RWPE1 (cell line): Measurements from ENCODE around the gene PDE4B.
"Not testable (repeated sequence)": the region's sequence is repeated elsewhere in the genome, so short reads cannot be mapped to it uniquely, and the experiment has no call there.

Source experiments
- CTCF ChIA-PET: fragments of 350-600 bp; sonication (Branson Sonifier 250); formaldehyde crosslinking; extraction: SDS; loops from one replicate; lab custom pipeline; 2021; lab: Yijun Ruan, JAX
- POLR2A ChIA-PET: fragments of 400-600 bp; formaldehyde crosslinking; extraction: SDS; loops from one replicate; lab custom pipeline; 2020; ENCODE audit warnings: antibody characterized with exemption; ENCODE audit not compliant: low non-redundant PET; lab: Yijun Ruan, JAX
- DNase-seq: peaks from one replicate; pipeline ENCODE4 v3.0.0; 2012; ENCODE audit warnings: low spot score
- H3K27ac ChIP-seq: fragments of 450-650 bp; 2 replicates; pipeline ENCODE4 v1.5.1; 2017
- TF ChIP-seq, protein P1 (sequence below): fragments of 450-650 bp; conservative IDR thresholded peaks from 2 replicates; pipeline ENCODE4 v1.5.1; 2017; ENCODE audit warnings: low read depth, mild to moderate bottlenecking

The PDE4B gene

DNA sequence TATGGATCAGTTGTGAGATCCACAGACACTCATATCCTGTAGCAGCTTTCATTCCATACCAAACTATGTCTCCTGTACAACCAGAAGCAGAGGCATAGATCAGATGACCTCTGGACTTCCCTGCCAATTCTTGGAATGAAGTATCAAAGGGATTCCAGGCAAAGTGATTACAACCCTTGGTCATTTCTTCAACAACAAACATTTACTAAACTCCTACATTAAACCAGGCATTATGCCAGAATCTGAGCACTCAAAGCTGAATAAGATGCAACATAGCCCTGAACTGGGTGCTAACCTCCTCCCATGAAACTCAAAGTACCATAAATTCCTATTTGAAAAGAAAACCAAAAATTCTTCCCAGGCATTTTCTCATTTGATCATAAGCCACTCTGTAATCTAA is 620.0 kb downstream of the PDE4B start:
- POLR2A ChIA-PET, result no interaction called here
- TF ChIP-seq, protein P1, sequence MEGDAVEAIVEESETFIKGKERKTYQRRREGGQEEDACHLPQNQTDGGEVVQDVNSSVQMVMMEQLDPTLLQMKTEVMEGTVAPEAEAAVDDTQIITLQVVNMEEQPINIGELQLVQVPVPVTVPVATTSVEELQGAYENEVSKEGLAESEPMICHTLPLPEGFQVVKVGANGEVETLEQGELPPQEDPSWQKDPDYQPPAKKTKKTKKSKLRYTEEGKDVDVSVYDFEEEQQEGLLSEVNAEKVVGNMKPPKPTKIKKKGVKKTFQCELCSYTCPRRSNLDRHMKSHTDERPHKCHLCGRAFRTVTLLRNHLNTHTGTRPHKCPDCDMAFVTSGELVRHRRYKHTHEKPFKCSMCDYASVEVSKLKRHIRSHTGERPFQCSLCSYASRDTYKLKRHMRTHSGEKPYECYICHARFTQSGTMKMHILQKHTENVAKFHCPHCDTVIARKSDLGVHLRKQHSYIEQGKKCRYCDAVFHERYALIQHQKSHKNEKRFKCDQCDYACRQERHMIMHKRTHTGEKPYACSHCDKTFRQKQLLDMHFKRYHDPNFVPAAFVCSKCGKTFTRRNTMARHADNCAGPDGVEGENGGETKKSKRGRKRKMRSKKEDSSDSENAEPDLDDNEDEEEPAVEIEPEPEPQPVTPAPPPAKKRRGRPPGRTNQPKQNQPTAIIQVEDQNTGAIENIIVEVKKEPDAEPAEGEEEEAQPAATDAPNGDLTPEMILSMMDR, result no peak
- H3K27ac ChIP-seq, result no peak overlapping the region
- CTCF ChIA-PET, result no interaction called here
- no peak for DNase-seq

DNA sequence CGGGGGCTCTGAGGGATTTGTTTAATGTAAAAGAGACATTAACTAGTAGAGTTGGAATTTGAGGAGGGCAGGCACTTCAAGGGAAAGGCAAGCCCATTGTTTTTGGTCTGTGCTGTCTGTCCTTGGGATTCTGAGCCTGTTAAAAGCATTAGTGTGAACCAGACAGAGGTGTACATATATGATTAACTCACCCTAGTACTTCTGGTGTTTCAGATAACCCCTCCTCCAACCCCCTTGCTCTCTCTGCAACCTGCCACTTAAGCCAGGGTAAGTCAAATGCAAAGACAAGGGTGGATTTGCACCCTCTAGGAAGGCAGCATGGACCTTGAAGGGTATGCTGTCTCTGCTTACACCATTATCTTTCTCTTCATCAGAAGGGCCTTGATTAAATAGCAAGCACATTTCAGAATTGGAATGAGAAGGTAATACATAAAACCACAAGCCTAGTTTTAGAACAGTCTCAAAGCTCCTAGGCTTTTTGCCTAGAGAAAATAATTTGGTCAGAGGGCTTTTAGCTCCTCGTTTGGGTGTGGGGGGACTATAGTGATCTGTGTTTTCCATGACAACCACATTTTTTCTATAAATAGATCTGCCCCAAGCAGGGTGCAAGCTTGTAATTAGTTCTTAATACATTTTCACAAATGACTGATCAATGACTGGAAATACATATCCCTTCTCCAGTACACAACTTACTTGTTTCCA is 620.6 kb downstream of the PDE4B start:
- no peak for DNase-seq
- POLR2A ChIA-PET, result no interaction called here
- no peak overlapping the region for H3K27ac ChIP-seq
- CTCF ChIA-PET, result no interaction called here
- TF ChIP-seq, protein P1, result no peak

DNA sequence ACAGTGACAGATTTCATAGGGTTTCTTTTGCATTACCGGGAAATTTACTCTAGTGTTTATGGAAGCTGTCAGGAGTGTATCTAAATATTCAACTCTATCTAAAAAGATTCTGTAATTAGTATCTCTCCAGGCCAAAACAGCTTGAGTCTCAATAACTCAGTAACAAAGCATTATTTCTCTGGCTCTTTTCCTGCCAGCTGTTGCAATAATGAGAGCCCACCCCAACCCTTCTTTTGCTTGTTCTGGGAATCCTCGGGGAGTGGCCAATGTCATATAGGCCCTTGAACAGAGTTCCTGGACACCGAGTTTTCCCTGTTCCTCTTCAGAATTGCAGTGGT is 621.1 kb downstream of the PDE4B start:
- POLR2A ChIA-PET, result no interaction called here
- no peak for DNase-seq
- CTCF ChIA-PET, result no interaction called here

DNA sequence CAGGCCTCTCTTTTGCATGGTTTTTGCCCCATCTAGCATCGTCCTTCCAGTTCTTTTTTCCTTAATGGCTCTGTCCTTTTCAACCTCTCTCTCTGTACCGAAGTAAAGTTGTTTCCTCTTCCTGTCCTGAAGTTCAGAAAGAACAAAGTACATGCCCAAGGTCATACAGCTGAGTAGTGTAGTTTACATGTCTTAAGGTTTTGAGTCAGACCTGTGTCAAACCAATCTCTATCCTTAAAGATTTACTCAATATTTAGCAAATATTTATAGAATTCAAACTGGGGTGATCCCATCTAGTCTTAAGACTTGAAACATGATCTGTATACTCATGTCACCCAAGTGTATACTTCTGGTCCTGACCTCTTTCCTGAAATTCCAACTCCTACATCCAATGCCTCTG is 622.6 kb downstream of the PDE4B start:
- POLR2A ChIA-PET, result no interaction called here
- H3K27ac ChIP-seq, result no peak overlapping the region
- CTCF ChIA-PET, result no interaction called here
- no peak for DNase-seq
- TF ChIP-seq, protein P1, result no peak

More for the DNA sequence above, 621.1 kb downstream of the PDE4B start:
- H3K27ac ChIP-seq, result no peak overlapping the region
- TF ChIP-seq, protein P1, result no peak

DNA sequence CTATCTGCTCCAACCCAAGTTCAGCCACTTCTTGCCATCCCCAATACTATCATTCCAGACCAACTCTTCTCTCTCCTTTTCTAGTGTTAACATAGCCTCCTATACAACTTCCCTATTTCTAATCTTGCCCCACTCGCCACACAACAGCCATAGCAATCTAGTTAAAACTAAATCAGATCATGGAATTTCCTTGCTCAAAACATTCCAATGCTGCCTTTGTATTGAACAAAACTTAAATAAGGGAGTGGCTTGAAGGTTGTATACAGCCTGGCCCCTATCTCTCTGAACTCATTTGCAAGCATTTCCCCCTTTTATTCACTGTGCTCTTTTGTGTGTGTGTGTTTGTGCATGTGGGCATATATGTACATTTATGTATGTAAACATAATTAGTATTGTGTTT is 623.2 kb downstream of the PDE4B start:
- POLR2A ChIA-PET, result no interaction called here
- TF ChIP-seq, protein P1, result no peak
- CTCF ChIA-PET, result no interaction called here
- H3K27ac ChIP-seq, result no peak overlapping the region
- no peak for DNase-seq

DNA sequence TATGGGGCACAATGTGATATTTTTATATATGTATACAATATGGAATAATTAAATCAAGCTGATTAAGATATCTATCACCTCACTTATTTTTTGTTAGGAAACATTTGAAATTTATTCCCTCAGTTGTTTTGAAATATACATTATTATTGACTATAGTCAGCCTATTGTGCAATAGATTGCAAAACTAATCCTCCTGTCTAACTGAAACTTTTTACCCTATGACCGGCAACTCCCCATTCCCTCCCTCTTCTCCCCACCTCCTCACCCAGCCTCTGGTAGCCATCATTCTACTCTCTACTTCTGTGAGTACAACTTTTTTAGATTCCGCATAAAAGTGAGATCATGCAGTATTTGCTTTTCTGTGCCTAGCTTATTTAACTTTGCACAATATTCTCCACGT is 623.6 kb downstream of the PDE4B start:
- TF ChIP-seq, protein P1, result no peak
- ChIA-PET CTCF (no interaction called here), POLR2A (no interaction called here)
- no peak overlapping the region for H3K27ac ChIP-seq
- DNase-seq, result no peak

DNA sequence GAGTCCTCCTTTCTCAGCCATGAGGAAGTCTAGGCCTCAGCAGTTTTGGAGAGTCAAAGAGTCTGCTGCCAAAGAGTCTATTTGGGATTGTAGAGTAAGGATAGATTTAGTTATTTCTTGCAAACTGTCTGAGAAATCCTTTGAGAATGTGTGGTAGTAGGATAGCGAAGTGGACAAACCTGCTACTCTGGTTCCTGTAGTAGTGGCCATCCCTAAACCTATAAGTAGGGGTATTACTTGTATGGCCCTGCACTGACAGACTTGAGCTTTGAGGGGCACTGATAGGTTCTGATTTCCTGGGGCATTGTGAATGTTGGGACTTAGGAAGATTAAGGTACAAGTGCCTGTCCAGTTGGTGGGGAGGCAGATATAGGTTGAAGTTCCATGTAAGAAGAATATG is 625.3 kb downstream of the PDE4B start:
- H3K27ac ChIP-seq, result no peak overlapping the region
- TF ChIP-seq, protein P1, result no peak
- DNase-seq, result no peak
- CTCF ChIA-PET, result no interaction called here
- POLR2A ChIA-PET, result no interaction called here

DNA sequence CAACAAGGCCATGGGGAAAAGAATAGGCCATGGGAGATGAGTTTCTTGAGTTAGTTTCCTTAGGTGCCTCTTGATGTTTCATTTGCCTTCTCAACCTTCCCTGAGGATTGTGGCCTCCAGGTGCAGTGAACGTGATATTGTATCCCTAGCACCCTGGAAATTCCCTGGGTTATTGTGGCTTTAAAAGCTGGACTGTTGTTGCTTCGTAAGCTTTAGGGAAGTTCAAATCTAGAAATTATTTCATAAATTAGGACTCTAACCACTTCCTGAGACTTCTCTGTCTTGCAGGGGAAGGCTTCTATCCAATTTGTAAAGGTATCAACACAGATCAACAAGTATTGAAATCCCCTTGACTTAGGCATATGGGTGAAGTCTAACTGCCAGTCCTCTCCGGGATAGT is 627.5 kb downstream of the PDE4B start:
- DNase-seq, CTCF ChIA-PET, H3K27ac ChIP-seq, POLR2A ChIA-PET: not testable (repeated sequence)

DNA sequence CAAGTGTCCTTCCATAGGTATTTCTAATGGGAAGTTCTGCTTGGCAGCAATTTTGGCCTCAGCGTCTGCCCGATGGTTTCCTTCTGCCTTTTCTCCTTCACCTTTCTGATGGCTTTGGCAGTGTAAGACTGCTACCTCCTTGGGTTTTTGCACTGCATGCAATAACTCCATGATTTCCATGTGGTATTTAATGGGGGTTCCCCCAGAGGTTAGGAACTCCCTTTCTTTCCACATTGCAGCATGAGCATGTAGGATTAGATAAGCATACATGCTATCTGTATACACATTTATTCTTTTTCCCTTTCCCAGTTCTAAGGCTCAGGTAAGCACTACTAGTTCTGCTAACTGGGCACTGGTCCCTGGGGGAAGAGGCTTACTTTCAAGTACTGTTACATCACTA is 628.2 kb downstream of the PDE4B start:
- H3K27ac ChIP-seq, DNase-seq, CTCF ChIA-PET, POLR2A ChIA-PET: not testable (repeated sequence)
